Measurements from ENCODE around the gene STAT2.
"Not testable (repeated sequence)": the region's sequence is repeated elsewhere in the genome, so short reads cannot be mapped to it uniquely, and the experiment has no call there.

The STAT2 gene

GRCh38 chr12:56361487-56362129 lies 1.7 kb upstream of the STAT2 start:
- no peak for DNase-seq

GRCh38 chr12:56358836-56359532 lies 923 bp downstream of the STAT2 start:
- DNase-seq: no peak

- DNase-seq: no peak
Observed at GRCh38 chr12:56351325-56351724, 8.6 kb downstream of the STAT2 start.

- no peak for DNase-seq
Observed at GRCh38 chr12:56350662-56351061, 9.2 kb downstream of the STAT2 start.

- DNase-seq: no peak
Observed at GRCh38 chr12:56348776-56349175, 11.1 kb downstream of the STAT2 start.

GRCh38 chr12:56347255-56347654 lies 12.7 kb downstream of the STAT2 start:
- not testable (repeated sequence) for DNase-seq

GRCh38 chr12:56346675-56347074 lies 13.2 kb downstream of the STAT2 start:
- DNase-seq: no peak

- DNase-seq: not testable (repeated sequence)
Observed at GRCh38 chr12:56342290-56342689, 17.6 kb downstream of the STAT2 start.

- no peak for DNase-seq
Observed at GRCh38 chr12:56341616-56342015, 18.3 kb downstream of the STAT2 start.

GRCh38 chr12:56339158-56339422 lies 20.8 kb downstream of the STAT2 start:
- DNase-seq: no peak

GRCh38 chr12:56338308-56339157 lies 21.4 kb downstream of the STAT2 start, which contains the start of gene IL23A:
IL23A (plus strand) TSS chr12:56338884; CDS start chr12:56339045, 161 bp downstream.
- no peak for DNase-seq

- no peak for DNase-seq
Observed at GRCh38 chr12:56337753-56338251, 22.1 kb downstream of the STAT2 start.

- DNase-seq: no peak
Observed at GRCh38 chr12:56336361-56337167, 23.3 kb downstream of the STAT2 start.

GRCh38 chr12:56335527-56335926 lies 24.4 kb downstream of the STAT2 start:
- DNase-seq: not testable (repeated sequence)

- DNase-seq: no peak
Observed at GRCh38 chr12:56334490-56334793, 25.5 kb downstream of the STAT2 start.

- DNase-seq: peak; percentile 95
Observed at GRCh38 chr12:56333679-56334489, 26.0 kb downstream of the STAT2 start, which contains the start of gene PAN2. PAN2 (minus strand) TSS chr12:56334000; CDS start chr12:56333094, 906 bp downstream.

- no peak for DNase-seq
Observed at GRCh38 chr12:56333197-56333678, 26.7 kb downstream of the STAT2 start.

- no peak for DNase-seq
Observed at GRCh38 chr12:56332512-56333196, 27.3 kb downstream of the STAT2 start.

- DNase-seq: no peak
Observed at GRCh38 chr12:56330936-56331490, 28.9 kb downstream of the STAT2 start.

GRCh38 chr12:56326533-56326932 lies 33.4 kb downstream of the STAT2 start:
- DNase-seq: no peak

GRCh38 chr12:56326126-56326525 lies 33.8 kb downstream of the STAT2 start:
- no peak for DNase-seq
